AG20443 (cell line): ENCODE measurements around the gene DCAF8.
A peak's percentile ranks its signal among the peaks of the same experiment; 100 is the strongest.

ENCODE experiments used
- DNase-seq: peaks from one replicate; pipeline ENCODE4 v3.0.0; 2012; ENCODE audit warnings: low spot score, mixed read lengths

DCAF8 gene

GRCh38 chr1:160204526-160205241 is 57.7 kb downstream of the DCAF8 start:
- DNase-seq = no peak

GRCh38 chr1:160200786-160201185 is 61.6 kb downstream of the DCAF8 start:
- no peak for DNase-seq

- no peak for DNase-seq
Observed at GRCh38 chr1:160197231-160197630, 65.1 kb downstream of the DCAF8 start.

- no peak for DNase-seq
Observed at GRCh38 chr1:160196143-160196542, 66.2 kb downstream of the DCAF8 start.

- no peak for DNase-seq
Observed at GRCh38 chr1:160194737-160195059, 67.7 kb downstream of the DCAF8 start.

- no peak for DNase-seq
Observed at GRCh38 chr1:160193832-160194736, 68.3 kb downstream of the DCAF8 start.

- DNase-seq = peak; percentile 86
Observed at GRCh38 chr1:160193091-160193819, 69.1 kb downstream of the DCAF8 start.

GRCh38 chr1:160192234-160192633 is 70.1 kb downstream of the DCAF8 start:
- DNase-seq = no peak

GRCh38 chr1:160191756-160192155 is 70.6 kb downstream of the DCAF8 start:
- no peak for DNase-seq

GRCh38 chr1:160189649-160190625 is 72.4 kb downstream of the DCAF8 start, which contains the start of gene CASQ1:
TSS of gene CASQ1 (plus strand) at chr1:160190575. CDS start at chr1:160190752, 177 bp downstream.
- peak; percentile 57 for DNase-seq

GRCh38 chr1:160188341-160188740 is 74.0 kb downstream of the DCAF8 start:
- no peak for DNase-seq

GRCh38 chr1:160187407-160187806 is 74.9 kb downstream of the DCAF8 start:
- DNase-seq = no peak

GRCh38 chr1:160186729-160187128 is 75.6 kb downstream of the DCAF8 start:
- no peak for DNase-seq

- no peak for DNase-seq
Observed at GRCh38 chr1:160186246-160186645, 76.1 kb downstream of the DCAF8 start.

- DNase-seq = no peak
Observed at GRCh38 chr1:160179336-160179735, 83.0 kb downstream of the DCAF8 start.

- no peak for DNase-seq
Observed at GRCh38 chr1:160178731-160179130, 83.6 kb downstream of the DCAF8 start.

GRCh38 chr1:160177667-160178066 is 84.7 kb downstream of the DCAF8 start:
- DNase-seq = no peak

GRCh38 chr1:160177231-160177630 is 85.1 kb downstream of the DCAF8 start:
- DNase-seq = no peak

GRCh38 chr1:160171980-160172379 is 90.4 kb downstream of the DCAF8 start:
- DNase-seq = no peak

- DNase-seq = peak; percentile 85
Observed at GRCh38 chr1:160171354-160171753, 91.0 kb downstream of the DCAF8 start.
